MM.1S (cell line): ENCODE results near the gene PRPF6.

Experiments used
- DNase-seq: peaks from one replicate; pipeline ENCODE4 v3.0.0-alpha.2; 2015
- H2AFZ ChIP-seq: fragments of 300-600 bp; sonication (generic); 2 replicates; pipeline ENCODE4 v1.6.0; 2016; ENCODE audit warnings: antibody characterized with exemption, low read length
- H3F3A ChIP-seq: fragments of 300-600 bp; sonication (generic); 2 replicates; pipeline ENCODE4 v1.6.1; 2016; ENCODE audit warnings: mild to moderate bottlenecking, antibody characterized with exemption, low read length, moderate library complexity, mixed read lengths; ENCODE audit not compliant: insufficient read depth
- H3K27ac ChIP-seq: fragments of 300-600 bp; sonication (generic); 2 replicates; pipeline ENCODE4 v1.5.1; 2016; ENCODE audit warnings: mild to moderate bottlenecking, low read length
- H3K27me3 ChIP-seq: fragments of 300-600 bp; sonication (generic); replicated peaks from 2 replicates; pipeline ENCODE4 v1.6.0; 2016; ENCODE audit warnings: low read length; ENCODE audit not compliant: insufficient read depth
- H3K36me3 ChIP-seq: fragments of 300-600 bp; sonication (generic); replicated peaks from 2 replicates; pipeline ENCODE4 v1.6.1; 2016; ENCODE audit warnings: mild to moderate bottlenecking, low read length, mixed read lengths; ENCODE audit not compliant: insufficient read depth
- H3K4me1 ChIP-seq: fragments of 300-600 bp; sonication (generic); 2 replicates; pipeline ENCODE4 v1.6.1; 2016; ENCODE audit warnings: low read length, mixed read lengths
- H3K4me2 ChIP-seq: fragments of 300-600 bp; sonication (generic); 2 replicates; pipeline ENCODE4 v1.6.0; 2016; ENCODE audit warnings: low read depth, low read length
- H3K4me3 ChIP-seq: fragments of 300-600 bp; sonication (generic); 2 replicates; pipeline ENCODE4 v1.5.1; 2016; ENCODE audit warnings: low read length, mixed read lengths
- H3K79me2 ChIP-seq: fragments of 300-600 bp; sonication (generic); 2 replicates; pipeline ENCODE4 v1.6.1; 2016; ENCODE audit warnings: mixed run types, low read length, mixed read lengths
- H3K9ac ChIP-seq: fragments of 300-600 bp; sonication (generic); 2 replicates; pipeline ENCODE4 v1.6.1; 2016; ENCODE audit warnings: low read length, mixed read lengths
- H3K9me2 ChIP-seq: fragments of 300-600 bp; sonication (generic); replicated peaks from 2 replicates; pipeline ENCODE4 v1.6.1; 2016; ENCODE audit warnings: mild to moderate bottlenecking, low read length, mixed read lengths; ENCODE audit not compliant: insufficient read depth
- H3K9me3 ChIP-seq: fragments of 300-600 bp; sonication (generic); replicated peaks from 2 replicates; pipeline ENCODE4 v1.6.1; 2016; ENCODE audit warnings: mild to moderate bottlenecking, low read length, mixed read lengths; ENCODE audit not compliant: insufficient read depth
- H4K20me1 ChIP-seq: fragments of 300-600 bp; sonication (generic); 2 replicates; pipeline ENCODE4 v1.6.1; 2016; ENCODE audit warnings: mild to moderate bottlenecking, low read length, moderate library complexity, mixed read lengths; ENCODE audit not compliant: insufficient read depth
- EZH2 ChIP-seq: fragments of 300-600 bp; sonication (generic); optimal IDR thresholded peaks from 2 replicates; pipeline ENCODE3; 2017; ENCODE audit warnings: low read depth, mild to moderate bottlenecking, antibody characterized with exemption, low read length, mixed read lengths
- EZH2phosphoT487 ChIP-seq: fragments of 300-600 bp; sonication (generic); IDR thresholded peaks from 2 replicates; pipeline ENCODE4 v1.6.1; 2018; ENCODE audit warnings: antibody characterized with exemption, low read length
- TF ChIP-seq, protein P1 (sequence below): fragments of 300-600 bp; sonication (generic); IDR thresholded peaks from 2 replicates; pipeline ENCODE4 v1.5.1; 2016; ENCODE audit warnings: antibody characterized with exemption, low read length, mixed read lengths

Gene PRPF6

DNA sequence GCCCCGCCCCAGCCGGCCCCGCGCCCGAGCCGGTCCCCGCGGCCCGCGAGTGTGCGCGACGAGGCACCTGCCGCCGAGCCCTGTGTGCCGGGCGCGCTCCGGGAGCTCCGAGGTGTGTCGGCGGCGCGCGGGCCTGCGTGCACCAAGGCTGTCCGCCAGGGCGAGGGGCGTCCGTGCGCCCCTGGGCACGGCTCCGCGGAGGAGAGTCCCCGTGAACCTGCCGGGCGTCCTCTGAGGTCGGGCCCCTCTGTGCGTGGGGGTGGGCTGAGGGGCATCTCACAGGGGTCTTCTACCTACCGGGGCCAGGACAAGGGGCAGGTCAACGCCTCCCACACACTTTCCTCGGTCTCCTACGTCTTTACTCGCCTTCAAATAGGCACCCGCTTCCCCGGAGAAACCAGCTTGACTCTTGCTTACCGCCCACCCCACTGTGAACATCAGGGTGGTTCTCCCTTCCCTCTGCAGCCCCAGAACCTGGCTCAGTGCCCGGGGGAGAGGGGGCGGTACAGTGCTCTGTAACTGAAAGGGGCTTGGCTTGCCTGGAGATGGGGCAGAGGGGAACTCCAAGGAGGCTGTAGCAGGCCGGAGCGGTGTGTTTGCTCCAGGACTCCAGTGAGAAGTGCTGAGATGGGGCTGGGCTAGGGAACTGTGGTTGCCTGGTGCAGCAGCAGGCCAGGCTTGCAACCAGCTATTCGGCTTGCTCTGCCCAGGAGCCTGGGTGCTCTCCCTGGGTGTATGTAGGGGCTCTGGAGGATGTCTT lies 1.2 kb upstream of the PRPF6 start, which contains the start of gene SAMD10:
SAMD10 (minus strand) TSS at position 86 of the 760 bp plus-strand sequence. CDS start 175 bp downstream, outside the sequence.
- Histone ChIP-seq H2AFZ (peak within 1 kb of the TSS; percentile 95), H3K27me3 (no peaks in the 10 kb centered on the region), H3K9me3 (no peaks in the 10 kb centered on the region), H3K4me3 (peak within 1 kb of the TSS; percentile 100), H3K4me1 (peaks cover 10% of the 10 kb centered on the region), H3K9ac (peak within 1 kb of the TSS; percentile 93), H4K20me1 (no peaks in the 10 kb centered on the region), H3K36me3 (0 out of 2 replicates have a peak, but pooled peaks cover 1% of the 10 kb centered on the region), H3K4me2 (peak within 1 kb of the TSS; percentile 95), H3F3A (peaks cover 17% of the 10 kb centered on the region), H3K79me2 (peaks cover 32% of the 10 kb centered on the region), H3K9me2 (no peaks in the 10 kb centered on the region), H3K27ac (peak within 1 kb of the TSS; percentile 63; the same call in 1 of the 2 replicates)
- peak; percentile 67 for DNase-seq
- TF ChIP-seq, protein P1, sequence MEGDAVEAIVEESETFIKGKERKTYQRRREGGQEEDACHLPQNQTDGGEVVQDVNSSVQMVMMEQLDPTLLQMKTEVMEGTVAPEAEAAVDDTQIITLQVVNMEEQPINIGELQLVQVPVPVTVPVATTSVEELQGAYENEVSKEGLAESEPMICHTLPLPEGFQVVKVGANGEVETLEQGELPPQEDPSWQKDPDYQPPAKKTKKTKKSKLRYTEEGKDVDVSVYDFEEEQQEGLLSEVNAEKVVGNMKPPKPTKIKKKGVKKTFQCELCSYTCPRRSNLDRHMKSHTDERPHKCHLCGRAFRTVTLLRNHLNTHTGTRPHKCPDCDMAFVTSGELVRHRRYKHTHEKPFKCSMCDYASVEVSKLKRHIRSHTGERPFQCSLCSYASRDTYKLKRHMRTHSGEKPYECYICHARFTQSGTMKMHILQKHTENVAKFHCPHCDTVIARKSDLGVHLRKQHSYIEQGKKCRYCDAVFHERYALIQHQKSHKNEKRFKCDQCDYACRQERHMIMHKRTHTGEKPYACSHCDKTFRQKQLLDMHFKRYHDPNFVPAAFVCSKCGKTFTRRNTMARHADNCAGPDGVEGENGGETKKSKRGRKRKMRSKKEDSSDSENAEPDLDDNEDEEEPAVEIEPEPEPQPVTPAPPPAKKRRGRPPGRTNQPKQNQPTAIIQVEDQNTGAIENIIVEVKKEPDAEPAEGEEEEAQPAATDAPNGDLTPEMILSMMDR: no peak
- no peak for TF ChIP-seq EZH2phosphoT487
- no peak for TF ChIP-seq EZH2

DNA sequence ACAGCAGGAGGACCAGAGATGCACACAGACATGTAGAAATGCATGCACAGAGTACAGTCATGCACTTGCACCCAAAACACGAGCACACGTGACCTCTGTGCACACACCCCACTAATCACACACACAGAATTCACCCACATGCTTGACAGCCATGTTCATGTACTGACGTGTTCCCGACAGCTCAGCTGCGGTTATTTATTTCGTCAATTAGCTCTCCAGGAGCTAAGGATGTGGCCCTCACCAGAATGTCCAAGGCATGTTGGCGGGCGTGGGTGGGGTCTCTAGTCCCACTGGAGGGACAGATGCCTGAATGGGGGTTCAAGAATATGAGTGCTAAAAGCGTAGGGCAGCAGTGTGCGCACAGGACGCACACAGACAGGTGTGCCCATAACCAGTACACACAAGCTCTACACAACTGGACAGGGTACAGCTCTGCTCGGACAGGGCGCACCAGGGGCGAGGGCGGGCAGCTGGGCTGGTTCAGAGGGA lies 571 bp upstream of the PRPF6 start:
- Histone ChIP-seq H3K9me3 (no peaks in the 10 kb centered on the region), H3K36me3 (0 out of 2 replicates have a peak, but pooled peaks cover 5% of the 10 kb centered on the region), H3K27me3 (no peaks in the 10 kb centered on the region), H3K4me2 (peak overlapping the region; percentile 95), H3F3A (peaks cover 17% of the 10 kb centered on the region), H3K9ac (peak overlapping the region; percentile 93), H3K4me1 (peaks cover 10% of the 10 kb centered on the region), H3K4me3 (peak overlapping the region; percentile 100), H4K20me1 (no peaks in the 10 kb centered on the region), H3K79me2 (peaks cover 34% of the 10 kb centered on the region), H2AFZ (peak overlapping the region; percentile 95), H3K9me2 (no peaks in the 10 kb centered on the region), H3K27ac (peak overlapping the region; percentile 63; the same call in 1 of the 2 replicates)
- TF ChIP-seq EZH2: no peak
- TF ChIP-seq, protein P1: no peak
- TF ChIP-seq EZH2phosphoT487: no peak
- no peak for DNase-seq

DNA sequence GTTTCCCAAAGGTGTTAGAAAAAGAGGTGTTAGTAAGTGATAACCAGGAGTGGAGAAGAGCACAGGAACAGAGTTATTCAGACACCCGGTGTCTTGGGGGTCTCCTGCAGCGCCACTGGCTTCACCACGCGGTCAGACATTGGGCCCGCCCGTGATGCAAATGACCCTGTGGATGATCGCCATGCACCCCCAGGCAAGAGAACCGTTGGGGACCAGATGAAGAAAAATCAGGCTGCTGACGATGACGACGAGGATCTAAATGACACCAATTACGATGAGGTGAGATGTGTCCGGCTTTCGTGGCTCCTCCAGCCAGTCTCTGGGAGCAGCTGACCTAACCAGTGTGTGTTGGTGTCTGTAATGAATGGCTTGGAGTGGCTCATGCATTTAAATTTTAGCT lies 2.0 kb downstream of the PRPF6 start:
- no peaks in the 10 kb centered on the region for H3K9me2 ChIP-seq
- H3K36me3 ChIP-seq: 0 out of 2 replicates have a peak, but pooled peaks cover 5% of the 10 kb centered on the region
- H3K4me1 ChIP-seq: peaks cover 10% of the 10 kb centered on the region
- no peaks in the 10 kb centered on the region for H4K20me1 ChIP-seq
- no peak overlapping the region for H3K27ac ChIP-seq
- H3K4me2 ChIP-seq: no peak overlapping the region
- no peak overlapping the region for H3K4me3 ChIP-seq
- H3K9ac ChIP-seq: no peak overlapping the region
- no peak overlapping the region for H2AFZ ChIP-seq
- no peaks in the 10 kb centered on the region for H3K27me3 ChIP-seq
- H3K9me3 ChIP-seq: no peaks in the 10 kb centered on the region
- DNase-seq: no peak
- TF ChIP-seq, protein P1: no peak
- TF ChIP-seq EZH2 (no peak), EZH2phosphoT487 (no peak)
- H3K79me2 ChIP-seq: peaks cover 34% of the 10 kb centered on the region
- H3F3A ChIP-seq: peaks cover 17% of the 10 kb centered on the region
